Urothelium cell line (cell line): ENCODE results near the gene DCP2.

Source experiments
- DNase-seq: peaks from one replicate; pipeline ENCODE4 v3.0.0; 2011; ENCODE audit warnings: low spot score, mixed read lengths
- FAIRE-seq: peaks from 2 replicates; lab custom pipeline; 2011; peaks lifted over from hg19 to GRCh38; lab: Jason Lieb, UNC

Gene DCP2

GRCh38 chr5:112965733-112966306 lies 10.8 kb upstream of the DCP2 start:
- FAIRE-seq, result no peak
- DNase-seq, result no peak

GRCh38 chr5:112967520-112968083 lies 9.0 kb upstream of the DCP2 start:
- DNase-seq, result no peak
- FAIRE-seq, result no peak

- DNase-seq (no peak), FAIRE-seq (no peak)
These were observed 8.0 kb upstream of the DCP2 start for GRCh38 chr5:112968411-112969106.

- FAIRE-seq, result no peak
- no peak for DNase-seq
These were observed 5.3 kb upstream of the DCP2 start for GRCh38 chr5:112971276-112971675.

GRCh38 chr5:112973036-112973435 lies 3.6 kb upstream of the DCP2 start:
- FAIRE-seq, result no peak
- DNase-seq, result no peak

GRCh38 chr5:112973904-112974303 lies 2.7 kb upstream of the DCP2 start:
- no peak for FAIRE-seq

GRCh38 chr5:112974901-112975300 lies 1.7 kb upstream of the DCP2 start:
- DNase-seq (no peak), FAIRE-seq (no peak)

More at GRCh38 chr5:112973904-112974303, 2.7 kb upstream of the DCP2 start:
- DNase-seq, result no peak

GRCh38 chr5:112975721-112976431 lies 722 bp upstream of the DCP2 start:
- DNase-seq (no peak), FAIRE-seq (no peak)

- DNase-seq (no peak), FAIRE-seq (no peak)
These were observed 853 bp downstream of the DCP2 start for GRCh38 chr5:112977440-112977861.

GRCh38 chr5:112978836-112979235 lies 2.2 kb downstream of the DCP2 start:
- DNase-seq (no peak), FAIRE-seq (no peak)

GRCh38 chr5:112979723-112980122 lies 3.1 kb downstream of the DCP2 start:
- DNase-seq (no peak), FAIRE-seq (no peak)

- FAIRE-seq, result no peak
These were observed 6.8 kb downstream of the DCP2 start for GRCh38 chr5:112983363-112983762.

GRCh38 chr5:112986224-112986623 lies 9.6 kb downstream of the DCP2 start:
- DNase-seq, result no peak
- FAIRE-seq, result no peak

More at GRCh38 chr5:112983363-112983762, 6.8 kb downstream of the DCP2 start:
- no peak for DNase-seq

GRCh38 chr5:112995764-112996618 lies 19.4 kb downstream of the DCP2 start:
- FAIRE-seq, result no peak

GRCh38 chr5:112996830-112997374 lies 20.3 kb downstream of the DCP2 start:
- FAIRE-seq (no peak), DNase-seq (no peak)

More at GRCh38 chr5:112995764-112996618, 19.4 kb downstream of the DCP2 start:
- DNase-seq, result peak; percentile 59

- DNase-seq (no peak), FAIRE-seq (no peak)
These were observed 21.7 kb downstream of the DCP2 start for GRCh38 chr5:112998296-112998695.

- no peak for FAIRE-seq
- no peak for DNase-seq
These were observed 23.9 kb downstream of the DCP2 start for GRCh38 chr5:113000466-113000865.

GRCh38 chr5:113002423-113002822 lies 25.8 kb downstream of the DCP2 start:
- no peak for FAIRE-seq
- no peak for DNase-seq

GRCh38 chr5:113003763-113004162 lies 27.2 kb downstream of the DCP2 start:
- FAIRE-seq (no peak), DNase-seq (no peak)

GRCh38 chr5:113005454-113005853 lies 28.9 kb downstream of the DCP2 start:
- FAIRE-seq (no peak), DNase-seq (no peak)
